Stimulated activated CD8-positive, alpha-beta memory T cell treated with anti-CD3 and anti-CD28 coated beads, Interleukin-4, amount 100 ng/mL, for 24 hours (primary cell): ENCODE measurements around the gene ADCY3.

Experiments
- DNase-seq: peaks from one replicate; pipeline ENCODE4 v3.0.0-alpha.2; 2020; ENCODE audit warnings: low read depth

Gene ADCY3

GRCh38 chr2:24874035-24874434 is 46.0 kb downstream of the ADCY3 start:
- no peak for DNase-seq

- no peak for DNase-seq
Observed at GRCh38 chr2:24873619-24874018, 46.4 kb downstream of the ADCY3 start.

GRCh38 chr2:24872344-24873115 is 47.5 kb downstream of the ADCY3 start:
- no peak for DNase-seq

- no peak for DNase-seq
Observed at GRCh38 chr2:24871852-24872333, 48.1 kb downstream of the ADCY3 start.

GRCh38 chr2:24870891-24871705 is 48.9 kb downstream of the ADCY3 start:
- no peak for DNase-seq

GRCh38 chr2:24870440-24870839 is 49.6 kb downstream of the ADCY3 start:
- DNase-seq = no peak

- DNase-seq = no peak
Observed at GRCh38 chr2:24866946-24867345, 53.1 kb downstream of the ADCY3 start.

GRCh38 chr2:24863641-24864040 is 56.4 kb downstream of the ADCY3 start:
- no peak for DNase-seq

- DNase-seq = no peak
Observed at GRCh38 chr2:24861500-24861899, 58.5 kb downstream of the ADCY3 start.

GRCh38 chr2:24860631-24861030 is 59.4 kb downstream of the ADCY3 start:
- no peak for DNase-seq

- no peak for DNase-seq
Observed at GRCh38 chr2:24859968-24860600, 60.0 kb downstream of the ADCY3 start.

- DNase-seq = no peak
Observed at GRCh38 chr2:24858996-24859395, 61.0 kb downstream of the ADCY3 start.

GRCh38 chr2:24857746-24858145 is 62.3 kb downstream of the ADCY3 start:
- no peak for DNase-seq

- DNase-seq = no peak
Observed at GRCh38 chr2:24856791-24857211, 63.2 kb downstream of the ADCY3 start.

GRCh38 chr2:24855726-24856125 is 64.3 kb downstream of the ADCY3 start:
- no peak for DNase-seq

GRCh38 chr2:24855022-24855622 is 64.9 kb downstream of the ADCY3 start:
- no peak for DNase-seq

- DNase-seq = no peak
Observed at GRCh38 chr2:24853996-24854395, 66.0 kb downstream of the ADCY3 start.

GRCh38 chr2:24853046-24853445 is 67.0 kb downstream of the ADCY3 start:
- DNase-seq = no peak

GRCh38 chr2:24852431-24853020 is 67.5 kb downstream of the ADCY3 start:
- no peak for DNase-seq

GRCh38 chr2:24852026-24852425 is 68.0 kb downstream of the ADCY3 start:
- DNase-seq = no peak

GRCh38 chr2:24850944-24851343 is 69.1 kb downstream of the ADCY3 start:
- no peak for DNase-seq

- no peak for DNase-seq
Observed at GRCh38 chr2:24845691-24846090, 74.3 kb downstream of the ADCY3 start.
